ENCODE data around the gene PARP8.

GRCh38 chr5:50749873-50750272 is 83.4 kb downstream of the PARP8 start:
- TF ChIP-seq POLR2A (IDR thresholded peaks at IDR 0.05): no peak
- TF ChIP-seq CTCF (IDR thresholded peaks at IDR 0.05): no peak
- TF ChIP-seq POLR2AphosphoS5 (IDR thresholded peaks at IDR 0.05; ENCODE audit: insufficient read depth in 1 of 2, low read depth in 1 of 2): no peak
